ENCODE data around the gene BANF2. TPM values are rescaled to one million over a fixed set of nuclear protein-coding genes. Genes with fewer than 3 reads are reported as not detected.
"Not testable (repeated sequence)": the region's sequence is repeated elsewhere in the genome, so short reads cannot be mapped to it uniquely, and the experiment has no call there.

BANF2 gene
- total RNA-seq, 2 experiments from 2014 or later: not detected

DNA sequence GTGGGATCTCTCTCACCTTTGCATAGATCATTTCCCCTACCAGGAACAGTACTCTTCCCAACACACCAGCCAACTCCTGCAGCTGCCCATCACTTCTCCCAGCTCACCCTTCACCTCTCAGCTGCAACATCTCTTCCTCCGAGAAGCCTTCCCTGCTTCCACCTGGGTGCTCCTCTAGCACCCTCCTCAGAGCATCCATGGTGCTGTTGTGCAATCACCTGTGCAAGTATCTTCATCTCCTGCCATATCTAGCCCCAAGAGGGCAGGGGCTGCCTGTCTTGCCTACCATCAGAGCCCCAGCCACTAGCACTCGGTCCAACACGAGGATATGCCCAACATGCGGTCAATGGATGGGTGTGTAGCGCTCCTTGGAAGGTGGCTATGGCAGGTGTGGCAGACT is 75.8 kb downstream of the BANF2 start:
- DNase-seq (no peak), ATAC-seq (no peak)
- intact Hi-C loops (cut with micrococcal nuclease): no loop called here
- no peaks in the 10 kb centered on the region for H3K9me3 Mint-ChIP-seq
- no peak overlapping the region for H3K4me3 Mint-ChIP-seq
- peaks cover 5% of the 10 kb centered on the region for H3K27me3 Mint-ChIP-seq
- CTCF ChIA-PET: no interaction called here
- H3K36me3 Mint-ChIP-seq (ENCODE audit: low read depth): no peaks in the 10 kb centered on the region
- H3K27ac Mint-ChIP-seq: no peak overlapping the region
- TF ChIP-seq, protein P1, sequence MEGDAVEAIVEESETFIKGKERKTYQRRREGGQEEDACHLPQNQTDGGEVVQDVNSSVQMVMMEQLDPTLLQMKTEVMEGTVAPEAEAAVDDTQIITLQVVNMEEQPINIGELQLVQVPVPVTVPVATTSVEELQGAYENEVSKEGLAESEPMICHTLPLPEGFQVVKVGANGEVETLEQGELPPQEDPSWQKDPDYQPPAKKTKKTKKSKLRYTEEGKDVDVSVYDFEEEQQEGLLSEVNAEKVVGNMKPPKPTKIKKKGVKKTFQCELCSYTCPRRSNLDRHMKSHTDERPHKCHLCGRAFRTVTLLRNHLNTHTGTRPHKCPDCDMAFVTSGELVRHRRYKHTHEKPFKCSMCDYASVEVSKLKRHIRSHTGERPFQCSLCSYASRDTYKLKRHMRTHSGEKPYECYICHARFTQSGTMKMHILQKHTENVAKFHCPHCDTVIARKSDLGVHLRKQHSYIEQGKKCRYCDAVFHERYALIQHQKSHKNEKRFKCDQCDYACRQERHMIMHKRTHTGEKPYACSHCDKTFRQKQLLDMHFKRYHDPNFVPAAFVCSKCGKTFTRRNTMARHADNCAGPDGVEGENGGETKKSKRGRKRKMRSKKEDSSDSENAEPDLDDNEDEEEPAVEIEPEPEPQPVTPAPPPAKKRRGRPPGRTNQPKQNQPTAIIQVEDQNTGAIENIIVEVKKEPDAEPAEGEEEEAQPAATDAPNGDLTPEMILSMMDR (IDR thresholded peaks at IDR 0.05): no peak
- peaks cover 3% of the 10 kb centered on the region for H3K4me1 Mint-ChIP-seq (ENCODE audit: low read depth)
- POLR2A ChIA-PET: no interaction called here

DNA sequence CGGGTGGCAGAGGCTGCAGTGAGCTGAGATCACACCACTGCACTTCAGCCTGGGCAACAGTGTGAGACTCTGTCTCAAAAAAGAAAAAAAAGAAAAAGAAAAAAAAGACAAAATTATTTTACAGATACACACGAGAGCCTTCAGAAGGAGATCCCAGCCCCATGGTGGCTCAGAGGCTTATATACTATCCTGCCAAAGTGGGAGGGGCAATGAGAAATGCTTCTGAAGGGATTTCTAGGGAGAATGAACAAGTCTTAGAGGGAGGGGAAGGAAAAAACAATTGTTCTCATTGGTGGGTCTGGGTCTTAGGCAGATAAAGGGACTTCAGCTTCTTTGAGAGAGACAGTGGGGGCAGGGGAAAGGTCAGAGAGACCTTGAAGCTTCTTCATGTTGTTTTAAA is 76.8 kb downstream of the BANF2 start:
- TF ChIP-seq, protein P1 (IDR thresholded peaks at IDR 0.05): no peak
- no peaks in the 10 kb centered on the region for H3K36me3 Mint-ChIP-seq (ENCODE audit: low read depth)
- H3K27ac Mint-ChIP-seq: no peak overlapping the region
- intact Hi-C loops (cut with micrococcal nuclease): no loop called here
- ChIA-PET POLR2A (no interaction called here), CTCF (no interaction called here)
- H3K4me3 Mint-ChIP-seq: no peak overlapping the region
- peaks cover 5% of the 10 kb centered on the region for H3K27me3 Mint-ChIP-seq
- no peaks in the 10 kb centered on the region for H3K9me3 Mint-ChIP-seq
- H3K4me1 Mint-ChIP-seq (ENCODE audit: low read depth): peaks cover 3% of the 10 kb centered on the region
- ATAC-seq (no peak), DNase-seq (no peak)

DNA sequence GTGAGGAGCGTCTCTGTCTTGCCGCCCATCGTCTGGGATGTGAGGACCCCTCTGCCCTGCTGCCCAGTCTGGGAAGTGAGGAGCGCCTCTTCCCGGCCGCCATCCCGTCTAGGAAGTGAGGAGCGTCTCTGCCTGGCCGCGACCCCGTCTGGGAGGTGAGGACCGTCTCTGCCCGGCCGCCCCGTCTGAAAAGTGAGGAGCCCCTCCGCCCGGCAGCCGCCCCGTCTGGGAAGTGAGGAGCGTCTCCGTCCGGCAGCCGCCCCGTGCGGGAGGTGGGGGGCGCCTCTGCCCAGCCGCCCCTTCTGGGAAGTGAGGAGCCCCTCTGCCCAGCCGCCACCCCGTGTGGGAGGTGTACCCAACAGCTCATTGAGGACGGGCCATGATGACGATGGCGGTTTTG is 79.2 kb downstream of the BANF2 start:
- H3K27ac Mint-ChIP-seq; H3K9me3 Mint-ChIP-seq; CTCF ChIA-PET; intact Hi-C loops (cut with micrococcal nuclease); H3K27me3 Mint-ChIP-seq; POLR2A ChIA-PET; ATAC-seq; DNase-seq; H3K4me3 Mint-ChIP-seq; H3K36me3 Mint-ChIP-seq (ENCODE audit: low read depth); H3K4me1 Mint-ChIP-seq (ENCODE audit: low read depth): not testable (repeated sequence)

DNA sequence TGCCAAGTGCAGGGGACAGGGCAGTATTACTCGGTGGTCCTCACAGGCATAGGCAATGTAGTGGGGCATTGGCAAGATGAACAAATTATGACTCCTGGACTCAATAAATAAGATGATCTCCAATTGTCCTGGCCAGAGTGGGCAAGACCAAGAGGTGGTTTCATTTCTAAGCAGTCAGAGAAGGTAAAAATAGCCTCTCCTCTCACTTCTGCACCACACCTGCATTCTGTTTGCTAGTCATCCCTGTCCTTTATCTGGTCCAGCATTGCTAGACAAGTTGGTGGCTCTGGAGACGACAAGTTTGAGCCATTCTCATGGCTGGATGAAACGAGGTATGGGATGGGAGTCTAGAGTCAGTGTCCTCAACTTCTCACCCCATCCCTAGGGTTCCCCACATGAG is 83.0 kb downstream of the BANF2 start:
- ChIA-PET POLR2A (no interaction called here), CTCF (no interaction called here)
- TF ChIP-seq, protein P1 (IDR thresholded peaks at IDR 0.05): no peak
- no peak overlapping the region for H3K27ac Mint-ChIP-seq
- no peak for DNase-seq
- intact Hi-C loops (cut with micrococcal nuclease): no loop called here
- no peaks in the 10 kb centered on the region for H3K9me3 Mint-ChIP-seq
- H3K4me3 Mint-ChIP-seq: no peak overlapping the region
- no peaks in the 10 kb centered on the region for H3K27me3 Mint-ChIP-seq
- no peaks in the 10 kb centered on the region for H3K36me3 Mint-ChIP-seq (ENCODE audit: low read depth)
- no peak for ATAC-seq
- H3K4me1 Mint-ChIP-seq (ENCODE audit: low read depth): peaks cover 3% of the 10 kb centered on the region

DNA sequence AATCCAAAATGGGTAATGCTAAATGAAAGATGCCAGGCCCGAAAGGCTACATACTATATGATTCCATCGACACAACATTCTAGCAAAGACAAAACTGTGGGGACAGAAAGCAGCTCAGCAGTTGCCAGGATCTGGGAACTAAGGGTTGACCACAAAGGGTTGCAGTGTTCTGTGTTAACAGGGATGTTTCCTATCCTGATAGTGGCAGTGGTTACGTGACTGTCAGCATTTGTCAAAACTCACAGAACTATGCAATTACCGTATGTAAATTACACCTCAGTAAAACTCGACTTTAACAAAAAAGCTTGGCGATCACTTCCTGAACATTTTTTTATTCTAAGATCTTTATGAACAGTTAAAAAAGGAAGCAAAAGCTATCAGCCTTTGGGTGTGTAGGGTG is 83.9 kb downstream of the BANF2 start:
- TF ChIP-seq, protein P1 (IDR thresholded peaks at IDR 0.05): no peak
- Mint-ChIP-seq H3K4me3 (no peak overlapping the region), H3K27ac (no peak overlapping the region), H3K9me3 (no peaks in the 10 kb centered on the region), H3K27me3 (no peaks in the 10 kb centered on the region), H3K4me1 (ENCODE audit: low read depth) (peaks cover 3% of the 10 kb centered on the region), H3K36me3 (ENCODE audit: low read depth) (no peaks in the 10 kb centered on the region)
- intact Hi-C loops (cut with micrococcal nuclease): no loop called here
- ATAC-seq (no peak), DNase-seq (no peak)
- CTCF ChIA-PET: no interaction called here
- POLR2A ChIA-PET: no interaction called here

DNA sequence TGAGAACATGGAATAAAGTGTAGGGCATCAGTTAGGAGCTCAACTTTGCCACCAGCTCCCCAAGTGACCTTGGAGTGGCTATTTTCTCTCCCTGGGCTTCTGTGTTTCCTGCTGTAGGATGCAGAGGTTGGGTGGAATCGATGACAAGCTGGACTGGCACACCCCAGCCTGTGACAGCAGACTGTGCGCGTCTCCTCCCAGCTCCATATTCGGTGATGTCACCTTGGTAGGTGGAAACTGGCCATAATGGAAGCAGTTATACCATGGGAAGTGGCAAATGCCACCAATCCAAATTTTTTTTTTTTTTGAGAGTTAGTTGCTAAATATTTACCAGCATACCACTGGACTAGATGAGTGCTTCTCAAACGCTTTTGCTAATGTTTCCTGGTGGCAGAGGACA is 85.2 kb downstream of the BANF2 start:
- H3K4me3 Mint-ChIP-seq: no peak overlapping the region
- CTCF ChIA-PET: no interaction called here
- no peaks in the 10 kb centered on the region for H3K36me3 Mint-ChIP-seq (ENCODE audit: low read depth)
- POLR2A ChIA-PET: no interaction called here
- DNase-seq: no peak
- H3K4me1 Mint-ChIP-seq (ENCODE audit: low read depth): peaks cover 3% of the 10 kb centered on the region
- TF ChIP-seq, protein P1 (IDR thresholded peaks at IDR 0.05): no peak
- H3K27ac Mint-ChIP-seq: no peak overlapping the region
- intact Hi-C loops (cut with micrococcal nuclease): no loop called here
- no peaks in the 10 kb centered on the region for H3K9me3 Mint-ChIP-seq
- no peak for ATAC-seq
- no peaks in the 10 kb centered on the region for H3K27me3 Mint-ChIP-seq

Measured in activated CD8-positive, alpha-beta T cell treated with anti-CD3 and anti-CD28 coated beads for 36 hours (primary cell).